SH-SY5Y (cell line): ENCODE results near the gene TEX101.

Source experiments
- GATA2 ChIP-seq: IDR thresholded peaks from 2 replicates; pipeline ENCODE4 v1.6.1; 2011; ENCODE audit warnings: mild to moderate bottlenecking, low read depth, low read length
- GATA3 ChIP-seq: IDR thresholded peaks from 2 replicates; pipeline ENCODE4 v1.6.1; 2011; ENCODE audit warnings: low read depth, mild to moderate bottlenecking, low read length, moderate library complexity

TEX101 gene

GRCh38 chr19:43425567-43426392, 11.1 kb downstream of the TEX101 start:
- TF ChIP-seq GATA2 (no peak), GATA3 (no peak)

GRCh38 chr19:43429395-43429794, 14.7 kb downstream of the TEX101 start:
- TF ChIP-seq GATA3 (no peak), GATA2 (no peak)

- TF ChIP-seq GATA2 (no peak), GATA3 (no peak)
Observed at GRCh38 chr19:43430142-43430710, 15.5 kb downstream of the TEX101 start.

- no peak for TF ChIP-seq GATA2
- no peak for TF ChIP-seq GATA3
Observed at GRCh38 chr19:43430976-43431375, 16.3 kb downstream of the TEX101 start.

GRCh38 chr19:43433358-43433673, 18.6 kb downstream of the TEX101 start:
- TF ChIP-seq GATA2 = no peak
- TF ChIP-seq GATA3 = no peak

- no peak for TF ChIP-seq GATA2
- no peak for TF ChIP-seq GATA3
Observed at GRCh38 chr19:43433689-43434088, 19.0 kb downstream of the TEX101 start.

GRCh38 chr19:43435775-43436174, 21.1 kb downstream of the TEX101 start:
- no peak for TF ChIP-seq GATA3
- no peak for TF ChIP-seq GATA2

- TF ChIP-seq GATA2 = no peak
- TF ChIP-seq GATA3 = no peak
Observed at GRCh38 chr19:43437712-43438111, 23.0 kb downstream of the TEX101 start.

GRCh38 chr19:43438291-43439031, 23.8 kb downstream of the TEX101 start:
- peak; percentile 36; the same call in 1 of the 2 replicates for TF ChIP-seq GATA2
- no peak for TF ChIP-seq GATA3

GRCh38 chr19:43439032-43439708, 24.5 kb downstream of the TEX101 start:
- TF ChIP-seq GATA2 (no peak), GATA3 (no peak)

- TF ChIP-seq GATA3 (no peak), GATA2 (no peak)
Observed at GRCh38 chr19:43439709-43440063, 25.0 kb downstream of the TEX101 start.

- TF ChIP-seq GATA2 (no peak), GATA3 (no peak)
Observed at GRCh38 chr19:43441716-43442115, 27.0 kb downstream of the TEX101 start.

GRCh38 chr19:43444531-43445287, 30.0 kb downstream of the TEX101 start:
- TF ChIP-seq GATA3 = no peak
- no peak for TF ChIP-seq GATA2

- TF ChIP-seq GATA3 = no peak
- TF ChIP-seq GATA2 = no peak
Observed at GRCh38 chr19:43445426-43445825, 30.7 kb downstream of the TEX101 start.

- no peak for TF ChIP-seq GATA3
Observed at GRCh38 chr19:43446746-43447489, 32.2 kb downstream of the TEX101 start.
